Activated CD8-positive, alpha-beta T cell treated with anti-CD3 and anti-CD28 coated beads for 36 hours (primary cell): ENCODE measurements around the gene CPHXL. TPM values are rescaled to one million over a fixed set of nuclear protein-coding genes. Genes with fewer than 3 reads are reported as not detected.

Experiments
- ATAC-seq: fragments of 200-7000 bp; cut with Tn5 transposase; one replicate; pipeline ENCODE4 v1.10.0; 2021; ENCODE audit warnings: mild to moderate bottlenecking, moderate library complexity
- CTCF ChIA-PET: fragments of 350-600 bp; sonication (Branson Sonifier 250); formaldehyde crosslinking; loops from one replicate; lab custom pipeline; 2021; ENCODE audit warnings: antibody characterized with exemption; lab: Charles Lee
- POLR2A ChIA-PET: fragments of 350-600 bp; sonication (Branson Sonifier 250); formaldehyde crosslinking; loops from one replicate; lab custom pipeline; 2021; ENCODE audit warnings: antibody characterized with exemption; lab: Charles Lee
- DNase-seq: peaks from one replicate; pipeline ENCODE4 v3.0.0-alpha.2; 2020
- H3K27ac Mint-ChIP-seq: one replicate; pipeline ENCODE4 v1.8.0; 2021; ENCODE audit warnings: mild to moderate bottlenecking, mixed read lengths
- H3K27me3 Mint-ChIP-seq: one replicate; pipeline ENCODE4 v1.8.0; 2021; ENCODE audit warnings: mixed read lengths
- H3K36me3 Mint-ChIP-seq: one replicate; pipeline ENCODE4 v1.8.0; 2021; ENCODE audit warnings: low read depth, mixed read lengths
- H3K4me1 Mint-ChIP-seq: one replicate; pipeline ENCODE4 v1.8.0; 2021; ENCODE audit warnings: low read depth, mixed read lengths
- H3K4me3 Mint-ChIP-seq: one replicate; pipeline ENCODE4 v1.8.0; 2021; ENCODE audit warnings: mild to moderate bottlenecking, moderate library complexity, mixed read lengths
- H3K9me3 Mint-ChIP-seq: one replicate; pipeline ENCODE4 v1.8.0; 2021; ENCODE audit warnings: mixed read lengths
- CTCF ChIP-seq: fragments of 200-600 bp; IDR thresholded peaks from one replicate; pipeline ENCODE4 v1.8.0; 2022; ENCODE audit warnings: antibody characterized with exemption, mild to moderate bottlenecking
- intact Hi-C: fragments of 100-400 bp; cut with micrococcal nuclease; formaldehyde crosslinking; loops from one replicate; pipeline ENCODE4 v1.10.0; 2022
- total RNA-seq, 2 experiments: library from RNA; stranded (reverse); gene quantifications; one replicate each; pipeline ENCODE4 v1.2.3, GENCODE V29; 2021

Gene CPHXL
- total RNA-seq, result not detected

- intact Hi-C loops, result no loop called here
- no peak within 1 kb of the TSS for H3K4me3 Mint-ChIP-seq
- ChIA-PET POLR2A (no interaction called here), CTCF (no interaction called here)
- no peaks in the 10 kb centered on the region for H3K9me3 Mint-ChIP-seq
- DNase-seq (no peak), ATAC-seq (no peak)
- no peaks in the 10 kb centered on the region for H3K27me3 Mint-ChIP-seq
- no peaks in the 10 kb centered on the region for H3K4me1 Mint-ChIP-seq
- H3K36me3 Mint-ChIP-seq, result no peaks in the 10 kb centered on the region
- no peak for TF ChIP-seq CTCF
- no peak within 1 kb of the TSS for H3K27ac Mint-ChIP-seq
These were observed at the start of gene CPHXL for GRCh38 chr16:75726390-75726789. Gene CPHXL, minus strand, starts transcription at chr16:75726490. Its CDS starts 48 bp downstream, at chr16:75726442.

GRCh38 chr16:75774197-75774596 is 47.9 kb upstream of the CPHXL start:
- POLR2A ChIA-PET, result no interaction called here

GRCh38 chr16:75770051-75770450 is 43.8 kb upstream of the CPHXL start:
- Mint-ChIP-seq H3K4me1 (no peaks in the 10 kb centered on the region), H3K9me3 (no peaks in the 10 kb centered on the region), H3K4me3 (no peak overlapping the region), H3K27ac (no peak overlapping the region), H3K27me3 (peaks cover 10% of the 10 kb centered on the region), H3K36me3 (no peaks in the 10 kb centered on the region)
- DNase-seq (no peak), ATAC-seq (no peak)
- intact Hi-C loops, result no loop called here
- TF ChIP-seq CTCF, result no peak
- POLR2A ChIA-PET, result no interaction called here
- CTCF ChIA-PET, result interaction anchor here (1.0 kb wide), 1 partner anchor 571 kb away, joined by 3 read pairs; no protein-coding TSS in a partner anchor

More at GRCh38 chr16:75774197-75774596, 47.9 kb upstream of the CPHXL start:
- no peak for TF ChIP-seq CTCF
- ATAC-seq (no peak), DNase-seq (no peak)
- intact Hi-C loops, result no loop called here
- CTCF ChIA-PET, result no interaction called here
- Mint-ChIP-seq H3K4me1 (no peaks in the 10 kb centered on the region), H3K9me3 (no peaks in the 10 kb centered on the region), H3K4me3 (no peak overlapping the region), H3K36me3 (no peaks in the 10 kb centered on the region), H3K27ac (no peak overlapping the region), H3K27me3 (peaks cover 24% of the 10 kb centered on the region)

GRCh38 chr16:75764154-75764768 is 38.0 kb upstream of the CPHXL start:
- peaks cover 11% of the 10 kb centered on the region for H3K4me1 Mint-ChIP-seq
- DNase-seq, result peak; percentile 76
- H3K27ac Mint-ChIP-seq, result no peak overlapping the region

More at GRCh38 chr16:75764154-75764768, 38.0 kb upstream of the CPHXL start:
- ATAC-seq, result peak; percentile 94
- Mint-ChIP-seq H3K36me3 (no peaks in the 10 kb centered on the region), H3K4me3 (no peak overlapping the region), H3K27me3 (no peaks in the 10 kb centered on the region), H3K9me3 (no peaks in the 10 kb centered on the region)
- ChIA-PET POLR2A (interaction anchor here (0.7 kb wide), 1 partner anchor 110 kb away, joined by 3 read pairs; no protein-coding TSS in a partner anchor), CTCF (interaction anchor here (0.6 to 1.9 kb wide), 22 partner anchors 8 to 568 kb away, joined by 3 to 20 read pairs (median 4); partner anchors contain the start of genes ADAT1, KARS1 and TERF2IP)
- intact Hi-C loops, result loop anchor here (5.0 kb wide), 2 partner anchors 117 to 292 kb away; partner anchors contain the start of genes KARS1 and TERF2IP
- peak; percentile 84 for TF ChIP-seq CTCF
